HG02642 (cell line): ENCODE data around the gene PPM1E.
"Not testable (repeated sequence)": the region's sequence is repeated elsewhere in the genome, so short reads cannot be mapped to it uniquely, and the experiment has no call there.

Source experiments
- ATAC-seq: cut with Tn5 transposase; IDR thresholded peaks from one replicate; pipeline ENCODE4 v1.9.1; 2021; ENCODE audit warnings: mild to moderate bottlenecking; ENCODE audit not compliant: unreplicated experiment, poor library complexity

Gene PPM1E

GRCh38 chr17:58831780-58832179 is 76.1 kb downstream of the PPM1E start:
- no peak for ATAC-seq

GRCh38 chr17:58832514-58832913 is 76.9 kb downstream of the PPM1E start:
- no peak for ATAC-seq

GRCh38 chr17:58837699-58838098 is 82.0 kb downstream of the PPM1E start:
- ATAC-seq, result no peak

- ATAC-seq, result no peak
These were observed 85.4 kb downstream of the PPM1E start for GRCh38 chr17:58840820-58841612.

- not testable (repeated sequence) for ATAC-seq
These were observed 90.8 kb downstream of the PPM1E start for GRCh38 chr17:58846413-58846812.

- ATAC-seq, result not testable (repeated sequence)
These were observed 94.5 kb downstream of the PPM1E start for GRCh38 chr17:58850106-58850505.

GRCh38 chr17:58865301-58865700 is 109.6 kb downstream of the PPM1E start:
- no peak for ATAC-seq

GRCh38 chr17:58870747-58871146 is 115.1 kb downstream of the PPM1E start:
- ATAC-seq, result no peak

GRCh38 chr17:58873926-58874325 is 118.3 kb downstream of the PPM1E start:
- ATAC-seq, result no peak

- ATAC-seq, result no peak
These were observed 119.6 kb downstream of the PPM1E start for GRCh38 chr17:58875261-58875660.

GRCh38 chr17:58884161-58884560 is 128.5 kb downstream of the PPM1E start:
- ATAC-seq, result no peak

GRCh38 chr17:58886514-58886913 is 130.9 kb downstream of the PPM1E start:
- no peak for ATAC-seq

GRCh38 chr17:58889928-58890327 is 134.3 kb downstream of the PPM1E start:
- no peak for ATAC-seq

- no peak for ATAC-seq
These were observed 143.5 kb downstream of the PPM1E start for GRCh38 chr17:58899191-58899590.

GRCh38 chr17:58902322-58902721 is 146.7 kb downstream of the PPM1E start:
- ATAC-seq, result no peak

- no peak for ATAC-seq
These were observed 156.2 kb downstream of the PPM1E start for GRCh38 chr17:58911741-58912343.

GRCh38 chr17:58913552-58913951 is 157.9 kb downstream of the PPM1E start:
- no peak for ATAC-seq

- ATAC-seq, result no peak
These were observed 158.5 kb downstream of the PPM1E start for GRCh38 chr17:58913971-58914769.

GRCh38 chr17:58917228-58917627 is 161.6 kb downstream of the PPM1E start:
- ATAC-seq, result no peak

GRCh38 chr17:58918072-58918471 is 162.4 kb downstream of the PPM1E start:
- no peak for ATAC-seq

GRCh38 chr17:58918884-58919283 is 163.2 kb downstream of the PPM1E start:
- no peak for ATAC-seq
